Mucosa of descending colon (tissue), 3 donors: ENCODE measurements around the gene SLC11A1. TPM values are rescaled to one million over a fixed set of nuclear protein-coding genes. Genes with fewer than 3 reads are reported as not detected.

Source experiments
- ATAC-seq: fragments of 200-7000 bp; cut with Tn5 transposase; one replicate; pipeline ENCODE4 v1.9.1; 2020; ENCODE audit warnings: mild to moderate bottlenecking, moderate library complexity
- DNase-seq, 3 donors: peaks; one replicate each; pipeline ENCODE4 v3.0.0-alpha.2; 2020
- H3K36me3 ChIP-seq: fragments of 200-600 bp; one replicate; pipeline ENCODE4 v1.8.0; 2021; ENCODE audit warnings: low read depth, mild to moderate bottlenecking
- H3K4me1 ChIP-seq: fragments of 200-600 bp; one replicate; pipeline ENCODE4 v1.8.0; 2021; ENCODE audit warnings: low read depth, mild to moderate bottlenecking
- H3K4me3 ChIP-seq: fragments of 200-600 bp; one replicate; pipeline ENCODE4 v1.8.0; 2021; ENCODE audit warnings: mild to moderate bottlenecking
- H3K9me3 ChIP-seq: fragments of 200-600 bp; one replicate; pipeline ENCODE4 v1.8.0; 2021; ENCODE audit warnings: mild to moderate bottlenecking
- CTCF ChIP-seq: fragments of 200-600 bp; IDR thresholded peaks from one replicate; pipeline ENCODE4 v1.8.0; 2022; ENCODE audit warnings: antibody characterized with exemption, mild to moderate bottlenecking
- intact Hi-C, 2 donors: fragments of 100-400 bp; cut with DNase I in 1 of 2; cut with micrococcal nuclease in 1 of 2; formaldehyde crosslinking; loops; one replicate each; pipeline versions ENCODE4 v1.11.0 to v1.11.1; 2022; cut with DNase I, micrococcal nuclease
- total RNA-seq, 3 donors: library from RNA; stranded (reverse); fragmentation: NEBNext Ultra II Directional in 2 of 3; extraction: Animal tissue kit (Norgen Biotek cat#: 25700) in 2 of 3; gene quantifications; one replicate each; pipeline versions ENCODE4 v1.2.1 to v1.2.4, GENCODE V29; 2021 to 2023
- donor health status: DM: no; HTN: no; CAD: no; lungs with moderate emphysema.
- donor health status: DM: no; HTN: no; CAD: no.
- donor health status: DM: no; HTN: yes; CAD: no.

SLC11A1 gene
- total RNA-seq, 3 donors from 2014 or later = 1.2 to 7.8 (median 5.3) TPM

DNA sequence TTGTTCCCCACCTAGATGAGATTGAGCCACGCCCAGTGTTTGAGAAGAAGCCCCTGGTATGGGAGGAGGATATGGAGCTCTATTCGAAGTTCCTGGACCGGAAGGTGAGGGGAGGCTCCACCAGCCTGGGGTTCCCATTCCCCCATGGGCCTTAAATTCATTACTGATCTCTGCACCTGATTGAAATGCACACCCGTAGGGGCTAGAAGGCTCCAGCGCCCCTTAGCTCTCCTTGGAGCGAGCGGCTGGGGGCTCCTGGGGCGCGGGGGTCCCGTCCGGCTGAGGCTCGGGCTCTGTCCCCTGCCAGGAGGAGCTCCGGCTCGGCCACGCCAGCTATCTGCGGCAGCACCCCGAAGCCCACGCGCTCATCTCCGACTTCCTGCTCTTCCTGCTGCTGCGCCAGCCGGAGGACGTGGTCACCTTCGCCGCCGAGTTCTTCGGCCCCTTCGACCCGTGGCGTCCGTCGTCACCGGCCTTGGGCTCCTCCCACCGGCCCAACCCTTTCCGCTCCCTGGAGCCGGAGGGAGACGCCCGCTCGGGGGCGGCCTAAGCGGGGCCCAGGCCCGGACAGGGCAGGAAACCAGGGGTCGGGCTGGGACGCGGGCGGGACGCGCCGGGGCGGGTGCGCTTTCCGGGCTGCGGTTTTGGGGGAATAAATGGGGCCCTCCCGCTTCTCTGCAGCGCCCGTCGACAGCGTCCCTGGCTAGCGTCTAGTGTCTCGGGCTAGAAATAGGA lies 14.5 kb upstream of the SLC11A1 start:
- H3K9me3 ChIP-seq = no peaks in the 10 kb centered on the region
- no peaks in the 10 kb centered on the region for H3K36me3 ChIP-seq
- DNase-seq (peak; percentile 91 to 95 (median 94)), ATAC-seq (peak; percentile 95)
- peaks cover 9% of the 10 kb centered on the region for H3K4me1 ChIP-seq
- TF ChIP-seq CTCF = no peak
- intact Hi-C loops = no loop called here
- H3K4me3 ChIP-seq = peak overlapping the region; percentile 39

- ATAC-seq (no peak), DNase-seq (no peak)
- Histone ChIP-seq H3K9me3 (no peaks in the 10 kb centered on the region), H3K36me3 (no peaks in the 10 kb centered on the region), H3K4me1 (peaks cover 9% of the 10 kb centered on the region), H3K4me3 (peak overlapping the region; percentile 39)
- no peak for TF ChIP-seq CTCF
- intact Hi-C loops = no loop called here
These were observed 13.9 kb upstream of the SLC11A1 start for GRCh38 chr2:218368150-218368528.

GRCh38 chr2:218368621-218369153 lies 13.4 kb upstream of the SLC11A1 start:
- no peaks in the 10 kb centered on the region for H3K9me3 ChIP-seq
- DNase-seq (peak in 2 of 3 donors; percentile 51 to 64), ATAC-seq (peak; percentile 24)
- no peak for TF ChIP-seq CTCF
- no peak overlapping the region for H3K4me3 ChIP-seq
- no peaks in the 10 kb centered on the region for H3K36me3 ChIP-seq
- peaks cover 9% of the 10 kb centered on the region for H3K4me1 ChIP-seq
- intact Hi-C loops = no loop called here

DNA sequence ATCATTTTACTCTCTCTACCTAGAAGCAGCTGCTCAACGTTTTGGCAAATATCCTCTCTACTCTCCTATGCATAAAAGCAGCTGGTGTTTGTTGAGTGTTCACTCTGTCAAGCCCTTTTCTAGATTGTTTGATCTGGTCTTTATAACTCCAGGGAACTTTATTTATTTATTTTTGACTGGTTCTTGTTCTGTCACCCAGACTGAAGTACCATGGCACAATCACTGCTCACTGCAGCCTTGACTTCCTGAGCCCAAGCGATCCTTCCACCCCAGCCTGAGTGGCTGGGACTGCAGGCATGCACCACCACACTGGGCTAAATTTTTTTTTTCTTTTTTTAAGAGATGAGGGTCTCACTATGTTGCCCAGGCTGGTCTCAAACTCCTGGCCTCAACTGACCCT lies 12.7 kb upstream of the SLC11A1 start:
- peak; percentile 7 for ATAC-seq
- intact Hi-C loops = no loop called here
- H3K4me3 ChIP-seq = no peak overlapping the region
- no peaks in the 10 kb centered on the region for H3K9me3 ChIP-seq
- no peak for TF ChIP-seq CTCF
- H3K36me3 ChIP-seq = no peaks in the 10 kb centered on the region
- peaks cover 9% of the 10 kb centered on the region for H3K4me1 ChIP-seq
- no peak for DNase-seq

GRCh38 chr2:218370410-218371063 lies 11.5 kb upstream of the SLC11A1 start:
- no peak for DNase-seq

More at GRCh38 chr2:218370410-218371063, 11.5 kb upstream of the SLC11A1 start:
- intact Hi-C loops = no loop called here
- no peaks in the 10 kb centered on the region for H3K36me3 ChIP-seq
- TF ChIP-seq CTCF = no peak
- peak; percentile 18 for ATAC-seq
- H3K9me3 ChIP-seq = no peaks in the 10 kb centered on the region
- H3K4me3 ChIP-seq = no peak overlapping the region
- peaks cover 9% of the 10 kb centered on the region for H3K4me1 ChIP-seq
